ENCODE results near the gene GRID2. TPM values are rescaled to one million over a fixed set of nuclear protein-coding genes. Genes with fewer than 3 reads are reported as not detected.

GRID2 gene
- total RNA-seq, 1 donor from 2014 or later, result not detected

GRCh38 chr4:93688978-93689377, 1385.2 kb downstream of the GRID2 start:
- H3K27ac Mint-ChIP-seq (ENCODE audit: unreplicated experiment), result no peak overlapping the region
- no peak overlapping the region for H3K4me3 Mint-ChIP-seq (ENCODE audit: unreplicated experiment)
- H3K9me3 Mint-ChIP-seq (ENCODE audit: unreplicated experiment), result no peaks in the 10 kb centered on the region
- DNase-seq (ENCODE audit: extremely low spot score, unreplicated experiment), result no peak
- H3K36me3 Mint-ChIP-seq (ENCODE audit: unreplicated experiment), result no peaks in the 10 kb centered on the region
- no peaks in the 10 kb centered on the region for H3K4me1 Mint-ChIP-seq (ENCODE audit: unreplicated experiment)
- TF ChIP-seq, protein P1, sequence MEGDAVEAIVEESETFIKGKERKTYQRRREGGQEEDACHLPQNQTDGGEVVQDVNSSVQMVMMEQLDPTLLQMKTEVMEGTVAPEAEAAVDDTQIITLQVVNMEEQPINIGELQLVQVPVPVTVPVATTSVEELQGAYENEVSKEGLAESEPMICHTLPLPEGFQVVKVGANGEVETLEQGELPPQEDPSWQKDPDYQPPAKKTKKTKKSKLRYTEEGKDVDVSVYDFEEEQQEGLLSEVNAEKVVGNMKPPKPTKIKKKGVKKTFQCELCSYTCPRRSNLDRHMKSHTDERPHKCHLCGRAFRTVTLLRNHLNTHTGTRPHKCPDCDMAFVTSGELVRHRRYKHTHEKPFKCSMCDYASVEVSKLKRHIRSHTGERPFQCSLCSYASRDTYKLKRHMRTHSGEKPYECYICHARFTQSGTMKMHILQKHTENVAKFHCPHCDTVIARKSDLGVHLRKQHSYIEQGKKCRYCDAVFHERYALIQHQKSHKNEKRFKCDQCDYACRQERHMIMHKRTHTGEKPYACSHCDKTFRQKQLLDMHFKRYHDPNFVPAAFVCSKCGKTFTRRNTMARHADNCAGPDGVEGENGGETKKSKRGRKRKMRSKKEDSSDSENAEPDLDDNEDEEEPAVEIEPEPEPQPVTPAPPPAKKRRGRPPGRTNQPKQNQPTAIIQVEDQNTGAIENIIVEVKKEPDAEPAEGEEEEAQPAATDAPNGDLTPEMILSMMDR (IDR thresholded peaks at IDR 0.05), result no peak
- peaks cover 9% of the 10 kb centered on the region for H3K27me3 Mint-ChIP-seq (ENCODE audit: unreplicated experiment)

GRCh38 chr4:93693141-93693540, 1389.4 kb downstream of the GRID2 start:
- Mint-ChIP-seq H3K36me3 (ENCODE audit: unreplicated experiment) (no peaks in the 10 kb centered on the region), H3K27ac (ENCODE audit: unreplicated experiment) (no peak overlapping the region), H3K9me3 (ENCODE audit: unreplicated experiment) (no peaks in the 10 kb centered on the region), H3K27me3 (ENCODE audit: unreplicated experiment) (peaks cover 14% of the 10 kb centered on the region), H3K4me3 (ENCODE audit: unreplicated experiment) (no peak overlapping the region), H3K4me1 (ENCODE audit: unreplicated experiment) (no peaks in the 10 kb centered on the region)
- DNase-seq (ENCODE audit: extremely low spot score, unreplicated experiment), result no peak
- TF ChIP-seq, protein P1 (IDR thresholded peaks at IDR 0.05), result no peak

- Mint-ChIP-seq H3K27ac (ENCODE audit: unreplicated experiment) (no peak overlapping the region), H3K27me3 (ENCODE audit: unreplicated experiment) (peaks cover 21% of the 10 kb centered on the region), H3K4me3 (ENCODE audit: unreplicated experiment) (no peak overlapping the region), H3K36me3 (ENCODE audit: unreplicated experiment) (no peaks in the 10 kb centered on the region), H3K4me1 (ENCODE audit: unreplicated experiment) (no peaks in the 10 kb centered on the region), H3K9me3 (ENCODE audit: unreplicated experiment) (no peaks in the 10 kb centered on the region)
- DNase-seq (ENCODE audit: extremely low spot score, unreplicated experiment), result no peak
- TF ChIP-seq, protein P1 (IDR thresholded peaks at IDR 0.05), result no peak
Measured at GRCh38 chr4:93698686-93699085, 1394.9 kb downstream of the GRID2 start.

GRCh38 chr4:93700571-93700970, 1396.8 kb downstream of the GRID2 start:
- DNase-seq (ENCODE audit: extremely low spot score, unreplicated experiment), result no peak
- Mint-ChIP-seq H3K9me3 (ENCODE audit: unreplicated experiment) (peaks cover 5% of the 10 kb centered on the region), H3K27me3 (ENCODE audit: unreplicated experiment) (peaks cover 23% of the 10 kb centered on the region), H3K27ac (ENCODE audit: unreplicated experiment) (no peak overlapping the region), H3K4me3 (ENCODE audit: unreplicated experiment) (no peak overlapping the region), H3K36me3 (ENCODE audit: unreplicated experiment) (no peaks in the 10 kb centered on the region), H3K4me1 (ENCODE audit: unreplicated experiment) (no peaks in the 10 kb centered on the region)
- TF ChIP-seq, protein P1 (IDR thresholded peaks at IDR 0.05), result no peak

GRCh38 chr4:93710101-93710846, 1406.5 kb downstream of the GRID2 start:
- H3K9me3 Mint-ChIP-seq (ENCODE audit: unreplicated experiment), result peaks cover 9% of the 10 kb centered on the region
- peaks cover 27% of the 10 kb centered on the region for H3K27me3 Mint-ChIP-seq (ENCODE audit: unreplicated experiment)
- no peak overlapping the region for H3K4me3 Mint-ChIP-seq (ENCODE audit: unreplicated experiment)
- H3K36me3 Mint-ChIP-seq (ENCODE audit: unreplicated experiment), result no peaks in the 10 kb centered on the region
- DNase-seq (ENCODE audit: extremely low spot score, unreplicated experiment), result no peak
- TF ChIP-seq, protein P1 (IDR thresholded peaks at IDR 0.05), result peak; percentile 26
- no peaks in the 10 kb centered on the region for H3K4me1 Mint-ChIP-seq (ENCODE audit: unreplicated experiment)
- no peak overlapping the region for H3K27ac Mint-ChIP-seq (ENCODE audit: unreplicated experiment)
